Smooth muscle cell (in vitro differentiated cells): ENCODE data around the gene ACTR10. TPM values are rescaled to one million over a fixed set of nuclear protein-coding genes. Genes with fewer than 3 reads are reported as not detected.

Experiments used
- DNase-seq: peaks from one replicate; lab custom pipeline; 2025; ENCODE audit not compliant: unreplicated experiment; lab: John Stamatoyannopoulos, UW
- H2AFZ ChIP-seq: fragments of 200-600 bp; sonication (generic); 2 replicates; pipeline ENCODE4 v1.6.0; 2016; ENCODE audit warnings: antibody characterized with exemption, low read depth, mild to moderate bottlenecking
- H3F3A ChIP-seq: fragments of 200-600 bp; sonication (generic); 2 replicates; pipeline ENCODE4 v1.6.0; 2017; ENCODE audit warnings: antibody characterized with exemption, low read depth
- H3K27ac ChIP-seq: fragments of 200-600 bp; sonication (generic); 2 replicates; pipeline ENCODE4 v1.5.1; 2016; ENCODE audit warnings: low read depth, mild to moderate bottlenecking
- H3K27me3 ChIP-seq: fragments of 200-600 bp; sonication (generic); 2 replicates; pipeline ENCODE4 v1.6.1; 2016; ENCODE audit warnings: low read depth, mild to moderate bottlenecking
- H3K36me3 ChIP-seq: fragments of 200-600 bp; sonication (generic); 2 replicates; pipeline ENCODE4 v1.5.1; 2016; ENCODE audit warnings: low read depth
- H3K4me1 ChIP-seq: fragments of 200-600 bp; sonication (generic); 2 replicates; pipeline ENCODE4 v1.5.1; 2016; ENCODE audit warnings: low read depth
- H3K4me2 ChIP-seq: fragments of 200-600 bp; sonication (generic); 2 replicates; pipeline ENCODE4 v1.6.0; 2016; ENCODE audit warnings: mild to moderate bottlenecking
- H3K4me3 ChIP-seq: fragments of 200-600 bp; sonication (generic); 2 replicates; pipeline ENCODE4 v1.5.1; 2016; ENCODE audit warnings: mild to moderate bottlenecking
- H3K79me2 ChIP-seq: fragments of 200-600 bp; sonication (generic); 2 replicates; pipeline ENCODE4 v1.6.0; 2016; ENCODE audit warnings: low read depth, mild to moderate bottlenecking
- H3K9ac ChIP-seq: fragments of 200-600 bp; sonication (generic); 2 replicates; pipeline ENCODE4 v1.6.0; 2016; ENCODE audit warnings: low read depth
- H3K9me3 ChIP-seq: fragments of 200-600 bp; sonication (generic); replicated peaks from 2 replicates; pipeline ENCODE4 v1.5.1; 2016; ENCODE audit warnings: low read depth
- H4K20me1 ChIP-seq: fragments of 200-600 bp; sonication (generic); 2 replicates; pipeline ENCODE4 v1.6.0; 2016; ENCODE audit warnings: low read depth
- CTCF ChIP-seq: fragments of 200-600 bp; sonication (generic); IDR thresholded peaks from 2 replicates; pipeline ENCODE4 v1.5.1; 2017; ENCODE audit warnings: borderline replicate concordance, mild to moderate bottlenecking, antibody characterized with exemption; ENCODE audit not compliant: insufficient read depth, poor library complexity, severe bottlenecking
- WGBS: methylation state at CpG from one replicate; pipeline ENCODE4 v1.1.7; 2016; ENCODE audit warnings: low lambda C conversion rate; 5-methylcytosine and 5-hydroxymethylcytosine counted together
- polyA plus RNA-seq: library from polyadenylated mRNA; unstranded; fragments of >200 nt; fragmentation: Nextera tagmentation; extraction: Ambion mirVana; gene quantifications from 2 replicates; pipeline ENCODE4 v1.2.1, GENCODE V29; 2016
- total RNA-seq: library from RNA; depleted of rRNA; stranded (reverse); fragments of >200 nt; gene quantifications from 2 replicates; pipeline ENCODE4 v1.2.3, GENCODE V29; 2014

Gene ACTR10
- total and polyA plus RNA-seq, 2 experiments from 2014 or later = 131 to 149 TPM

GRCh38 chr14:58265401-58265800 is 65.5 kb downstream of the ACTR10 start:
- H3K4me1 ChIP-seq = no peaks in the 10 kb centered on the region
- peak overlapping the region; percentile 20 for H3K27ac ChIP-seq
- peaks cover 21% of the 10 kb centered on the region for H3F3A ChIP-seq
- no peaks in the 10 kb centered on the region for H3K27me3 ChIP-seq
- peaks cover 32% of the 10 kb centered on the region for H3K36me3 ChIP-seq
- H2AFZ ChIP-seq = no peak overlapping the region
- H3K4me2 ChIP-seq = no peak overlapping the region
- no peak for DNase-seq
- peaks cover 34% of the 10 kb centered on the region for H4K20me1 ChIP-seq
- H3K9ac ChIP-seq = no peak overlapping the region
- peaks cover 9% of the 10 kb centered on the region for H3K79me2 ChIP-seq
- H3K9me3 ChIP-seq = no peaks in the 10 kb centered on the region
- no peak overlapping the region for H3K4me3 ChIP-seq
- no peak for TF ChIP-seq CTCF

GRCh38 chr14:58270628-58271027 is 70.7 kb downstream of the ACTR10 start:
- Histone ChIP-seq H3K4me3 (no peak overlapping the region), H3K27me3 (no peaks in the 10 kb centered on the region), H3K4me2 (no peak overlapping the region), H3K4me1 (no peaks in the 10 kb centered on the region), H4K20me1 (peaks cover 46% of the 10 kb centered on the region), H3K27ac (peak overlapping the region; percentile 15), H3F3A (peaks cover 31% of the 10 kb centered on the region), H3K9me3 (no peaks in the 10 kb centered on the region), H3K36me3 (peaks cover 27% of the 10 kb centered on the region), H3K9ac (no peak overlapping the region), H2AFZ (no peak overlapping the region), H3K79me2 (peaks cover 32% of the 10 kb centered on the region)
- no peak for TF ChIP-seq CTCF
- no peak for DNase-seq
- 95% methylated on average over 2 of the region's 2 CpGs for WGBS

GRCh38 chr14:58272588-58273372 is 72.8 kb downstream of the ACTR10 start:
- Histone ChIP-seq H3K4me2 (no peak overlapping the region), H3K27me3 (no peaks in the 10 kb centered on the region), H3K36me3 (peaks cover 21% of the 10 kb centered on the region), H3K27ac (no peak overlapping the region), H4K20me1 (peaks cover 57% of the 10 kb centered on the region), H3K9ac (no peak overlapping the region), H3K4me1 (no peaks in the 10 kb centered on the region), H3K79me2 (peaks cover 48% of the 10 kb centered on the region), H3K9me3 (no peaks in the 10 kb centered on the region), H2AFZ (no peak overlapping the region), H3F3A (peaks cover 17% of the 10 kb centered on the region), H3K4me3 (no peak overlapping the region)
- TF ChIP-seq CTCF = no peak
- no peak for DNase-seq
- WGBS = 98% methylated on average over 4 of the region's 4 CpGs

- no peak for TF ChIP-seq CTCF
- H3K27me3 ChIP-seq = no peaks in the 10 kb centered on the region
- peaks cover 65% of the 10 kb centered on the region for H3K79me2 ChIP-seq
- H3K4me1 ChIP-seq = no peaks in the 10 kb centered on the region
- H3K4me3 ChIP-seq = no peak overlapping the region
- no peak overlapping the region for H2AFZ ChIP-seq
- H3F3A ChIP-seq = peaks cover 17% of the 10 kb centered on the region
- no peak overlapping the region for H3K4me2 ChIP-seq
- peak overlapping the region; percentile 32 for H3K27ac ChIP-seq
- H3K9ac ChIP-seq = no peak overlapping the region
- H3K9me3 ChIP-seq = no peaks in the 10 kb centered on the region
- no peak for DNase-seq
- H3K36me3 ChIP-seq = peaks cover 14% of the 10 kb centered on the region
- H4K20me1 ChIP-seq = peaks cover 61% of the 10 kb centered on the region
These were observed 74.9 kb downstream of the ACTR10 start for GRCh38 chr14:58274881-58275280.
